GM08714 (cell line): ENCODE measurements around the gene SMG6.
"Not testable (repeated sequence)": the region's sequence is repeated elsewhere in the genome, so short reads cannot be mapped to it uniquely, and the experiment has no call there.

Source experiments
- H3K4me3 ChIP-seq: fragments of 200-500 bp; sonication (Bioruptor generic); 2 replicates; pipeline ENCODE4 v1.5.1; 2014; ENCODE audit warnings: mild to moderate bottlenecking, low read length, inconsistent platforms
- ZNF274 ChIP-seq: IDR thresholded peaks from 2 replicates; pipeline ENCODE4 v1.6.1; 2012; ENCODE audit warnings: mild to moderate bottlenecking, low read depth, low read length

SMG6 gene

GRCh38 chr17:2283302-2283701 is 20.3 kb downstream of the SMG6 start:
- H3K4me3 ChIP-seq: no peak overlapping the region
- no peak for TF ChIP-seq ZNF274

DNA sequence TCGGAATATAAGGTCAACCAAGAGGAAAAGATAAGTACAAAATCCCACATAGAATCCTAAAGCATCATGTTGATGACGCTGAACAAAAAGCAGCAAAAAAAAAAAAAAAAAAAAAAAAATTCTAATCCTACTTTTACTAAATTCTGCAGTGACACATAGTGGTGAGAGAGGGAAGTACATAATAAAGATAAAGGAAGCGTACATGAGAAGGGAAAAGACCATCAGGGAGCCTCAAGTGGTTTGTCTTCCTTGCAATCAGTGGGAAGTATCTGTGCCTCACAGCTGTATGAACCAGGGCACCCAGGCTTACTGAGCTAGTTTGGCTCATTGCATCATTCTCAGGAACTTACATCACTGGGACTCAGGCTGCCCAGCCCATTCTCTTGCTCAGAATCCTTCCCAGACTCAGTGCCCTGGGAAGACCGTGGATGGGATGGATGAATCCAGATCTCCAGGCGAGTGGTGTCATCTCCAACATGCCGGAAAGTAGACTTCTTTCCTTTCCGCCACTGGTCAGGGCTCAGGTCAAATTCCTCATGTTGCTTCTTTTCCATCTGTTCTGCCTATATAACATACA is 21.2 kb downstream of the SMG6 start:
- no peak for TF ChIP-seq ZNF274

DNA sequence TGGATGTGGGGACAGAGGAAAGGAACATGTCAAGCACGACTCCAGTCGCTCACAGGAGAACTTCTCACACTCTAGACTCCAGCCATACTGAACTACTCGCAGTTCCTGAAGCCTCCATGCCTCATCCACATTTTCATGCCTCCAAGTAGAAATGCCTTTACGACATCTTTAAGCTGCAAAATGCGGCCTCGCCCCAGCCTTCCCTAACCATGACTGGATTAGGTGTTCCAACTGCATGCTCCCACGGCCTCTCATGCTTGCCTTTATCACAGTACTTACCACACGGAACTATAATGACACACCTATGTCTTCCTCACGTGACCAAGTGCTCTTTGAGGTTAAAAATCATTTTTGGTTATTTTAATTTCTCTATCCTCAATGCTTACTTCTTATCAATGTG is 23.9 kb downstream of the SMG6 start:
- H3K4me3 ChIP-seq: no peak overlapping the region
- no peak for TF ChIP-seq ZNF274

More for the DNA sequence above, 21.2 kb downstream of the SMG6 start:
- H3K4me3 ChIP-seq: no peak overlapping the region

DNA sequence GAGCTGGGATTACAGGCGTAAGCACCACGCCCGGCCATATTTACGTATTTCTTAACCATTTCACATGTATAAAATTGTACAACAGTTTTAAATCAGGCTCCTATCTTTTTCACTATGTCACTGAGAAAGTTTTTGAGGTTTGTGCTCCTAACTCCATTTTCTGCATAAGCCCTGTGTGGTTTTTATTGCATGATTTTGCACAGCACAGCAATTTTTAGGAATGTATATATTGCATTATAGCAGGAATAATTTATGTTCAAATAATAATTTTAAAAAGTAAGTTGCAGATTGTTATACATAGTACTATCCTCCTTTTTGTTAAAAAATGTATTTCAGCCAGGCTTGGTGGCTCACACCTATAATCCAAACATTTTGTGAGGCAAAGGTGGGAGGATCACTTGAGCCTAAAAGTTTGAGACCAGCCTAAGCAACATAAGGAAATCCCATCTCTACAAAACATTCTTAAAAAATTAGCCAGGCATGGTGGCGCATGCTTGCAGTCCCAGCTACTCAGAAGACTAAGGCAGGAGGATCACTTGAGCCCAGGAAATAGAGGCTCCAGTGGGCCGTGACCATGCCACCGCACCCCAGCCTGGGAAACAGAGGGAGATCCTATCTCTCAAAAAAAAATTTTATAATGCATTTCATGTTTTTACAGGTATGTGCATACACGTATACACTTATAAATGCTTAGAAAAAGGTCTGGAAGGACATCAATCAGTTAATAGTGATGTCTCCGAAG is 26.0 kb downstream of the SMG6 start:
- no peak for TF ChIP-seq ZNF274
- H3K4me3 ChIP-seq: no peak overlapping the region

- TF ChIP-seq ZNF274: no peak
- no peak overlapping the region for H3K4me3 ChIP-seq
Observed at GRCh38 chr17:2275722-2276121, 27.9 kb downstream of the SMG6 start.

- TF ChIP-seq ZNF274: no peak
Observed at GRCh38 chr17:2274414-2274813, 29.2 kb downstream of the SMG6 start.

GRCh38 chr17:2271985-2272702 is 31.4 kb downstream of the SMG6 start:
- no peak overlapping the region for H3K4me3 ChIP-seq
- no peak for TF ChIP-seq ZNF274

More at GRCh38 chr17:2274414-2274813, 29.2 kb downstream of the SMG6 start:
- H3K4me3 ChIP-seq: no peak overlapping the region

DNA sequence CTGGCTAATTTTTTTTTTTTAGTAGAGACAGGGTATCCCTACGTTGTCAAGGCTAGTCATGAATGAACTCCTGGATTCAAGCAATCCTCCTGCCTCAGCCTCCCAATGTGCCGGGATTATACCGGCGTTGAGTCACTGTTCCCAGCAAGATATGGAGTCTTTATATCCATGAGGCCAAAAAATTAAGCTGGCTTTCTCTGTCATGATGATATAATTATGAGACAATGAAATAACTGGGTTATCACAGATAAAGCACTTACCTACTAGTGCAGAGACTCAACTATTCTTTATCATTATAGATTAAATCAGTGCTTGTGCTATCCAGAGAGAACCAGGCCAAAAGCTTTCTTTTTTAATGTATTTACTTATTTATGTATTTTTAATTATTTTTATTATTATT is 36.2 kb downstream of the SMG6 start:
- peak overlapping the region; percentile 13; the same call in 1 of the 2 replicates for H3K4me3 ChIP-seq
- no peak for TF ChIP-seq ZNF274

DNA sequence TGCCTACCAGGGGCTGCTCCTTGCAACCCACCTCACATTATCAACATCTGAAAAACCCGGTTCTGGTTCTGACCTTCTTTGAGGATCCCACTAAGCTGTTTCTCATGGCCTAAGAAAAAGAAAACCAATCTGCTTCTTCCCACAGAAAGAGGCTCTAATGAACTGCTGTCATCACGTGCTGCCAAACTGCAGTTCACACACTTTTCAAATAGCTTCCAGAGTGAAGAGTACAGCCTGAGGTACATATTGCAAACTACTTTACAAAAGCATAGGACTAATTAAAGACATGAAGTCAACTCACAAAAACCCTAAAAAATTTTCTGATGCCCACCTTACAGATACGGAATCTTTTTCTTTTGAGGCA is 36.7 kb downstream of the SMG6 start:
- TF ChIP-seq ZNF274: no peak
- H3K4me3 ChIP-seq: peak overlapping the region; percentile 29; the same call in 1 of the 2 replicates

GRCh38 chr17:2266045-2266864 is 37.3 kb downstream of the SMG6 start:
- H3K4me3 ChIP-seq: peak overlapping the region; percentile 29; the same call in 1 of the 2 replicates
- TF ChIP-seq ZNF274: no peak

DNA sequence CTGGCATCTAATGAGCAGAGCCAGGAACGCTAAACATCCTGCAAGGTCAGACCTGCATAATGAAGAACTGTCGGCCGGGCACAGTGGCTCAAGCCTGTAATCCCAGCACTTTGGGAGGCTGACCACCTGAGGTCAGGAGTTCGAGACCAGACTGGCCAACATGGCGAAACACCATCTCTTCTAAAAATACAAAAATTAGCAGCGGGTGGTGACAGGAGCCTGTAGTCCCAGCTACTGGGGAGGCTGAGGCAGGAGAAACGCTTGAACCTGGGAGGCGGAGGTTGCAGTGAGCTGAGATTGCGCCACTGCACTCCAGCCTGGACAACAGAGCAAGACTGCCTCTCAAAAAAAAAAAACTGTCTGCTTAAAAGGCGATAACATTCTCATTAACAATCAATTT is 38.4 kb downstream of the SMG6 start:
- H3K4me3 ChIP-seq: not testable (repeated sequence)

- no peak for TF ChIP-seq ZNF274
Observed at GRCh38 chr17:2264067-2264860, 39.3 kb downstream of the SMG6 start.

More at GRCh38 chr17:2264067-2264860, 39.3 kb downstream of the SMG6 start:
- no peak overlapping the region; the same call in 1 of the 2 replicates for H3K4me3 ChIP-seq
